Cerebellar cortex (tissue), 1 donor: ENCODE measurements around the gene TGM6.

Source experiments
- DNase-seq: peaks from one replicate; pipeline ENCODE4 v3.0.0-alpha.2; 2015; ENCODE audit warnings: low spot score

The TGM6 gene

GRCh38 chr20:2380601-2381000 is at the start of gene TGM6:
TGM6 (plus strand) TSS chr20:2380901; CDS start chr20:2380969, 68 bp downstream.
- DNase-seq, result no peak

- no peak for DNase-seq
Observed at GRCh38 chr20:2331106-2331505, 49.6 kb upstream of the TGM6 start.

DNA sequence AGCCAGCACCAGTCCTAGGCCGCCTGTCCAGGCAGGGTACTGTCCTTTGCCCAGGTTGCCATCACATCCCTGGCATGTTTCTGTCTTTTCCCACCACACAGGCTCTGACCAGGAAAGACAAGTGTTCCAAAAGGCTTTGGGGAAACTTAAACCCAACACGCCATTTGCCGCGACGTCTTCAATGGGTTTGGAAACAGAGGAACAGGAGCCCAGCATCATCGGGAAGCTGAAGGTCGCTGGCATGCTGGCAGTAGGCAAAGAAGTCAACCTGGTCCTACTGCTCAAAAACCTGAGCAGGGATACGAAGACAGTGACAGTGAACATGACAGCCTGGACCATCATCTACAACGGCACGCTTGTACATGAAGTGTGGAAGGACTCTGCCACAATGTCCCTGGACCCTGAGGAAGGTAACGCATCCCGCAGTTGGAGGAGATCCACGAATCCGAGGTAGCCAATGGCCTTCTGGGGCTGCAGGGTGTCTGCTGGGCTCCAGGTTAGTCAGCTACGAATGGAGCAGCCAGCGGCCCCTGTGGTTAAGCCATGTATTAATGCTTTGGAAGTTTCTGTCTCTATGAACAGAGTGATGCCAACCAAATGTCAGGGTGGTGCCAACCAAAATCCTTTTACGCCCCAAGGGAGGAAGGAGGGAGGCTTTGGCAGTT is 48.7 kb upstream of the TGM6 start:
- no peak for DNase-seq

GRCh38 chr20:2332711-2333110 is 48.0 kb upstream of the TGM6 start:
- no peak for DNase-seq

- DNase-seq, result no peak
Observed at GRCh38 chr20:2333821-2334220, 46.9 kb upstream of the TGM6 start.

- no peak for DNase-seq
Observed at GRCh38 chr20:2335096-2335870, 45.4 kb upstream of the TGM6 start.

DNA sequence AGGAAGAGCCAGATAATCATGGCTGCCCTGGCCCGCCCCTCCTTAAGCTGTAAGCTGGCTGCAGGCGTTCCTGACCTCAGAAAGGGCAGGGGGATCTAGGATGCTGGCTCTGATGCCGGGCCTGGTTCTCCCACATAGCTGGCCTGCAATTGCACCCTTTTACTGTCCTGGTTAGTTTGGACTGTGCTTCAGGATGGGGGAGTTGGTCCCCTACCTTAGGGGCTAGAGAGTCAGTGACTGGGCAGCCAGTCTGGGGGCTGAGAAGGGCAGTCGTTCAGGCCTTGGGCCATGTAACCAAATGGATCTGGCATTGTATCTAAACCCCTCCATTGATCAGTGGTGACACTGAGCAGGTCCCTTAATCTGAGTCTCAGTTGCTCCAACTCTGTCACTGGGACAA is 44.2 kb upstream of the TGM6 start:
- DNase-seq, result no peak

DNA sequence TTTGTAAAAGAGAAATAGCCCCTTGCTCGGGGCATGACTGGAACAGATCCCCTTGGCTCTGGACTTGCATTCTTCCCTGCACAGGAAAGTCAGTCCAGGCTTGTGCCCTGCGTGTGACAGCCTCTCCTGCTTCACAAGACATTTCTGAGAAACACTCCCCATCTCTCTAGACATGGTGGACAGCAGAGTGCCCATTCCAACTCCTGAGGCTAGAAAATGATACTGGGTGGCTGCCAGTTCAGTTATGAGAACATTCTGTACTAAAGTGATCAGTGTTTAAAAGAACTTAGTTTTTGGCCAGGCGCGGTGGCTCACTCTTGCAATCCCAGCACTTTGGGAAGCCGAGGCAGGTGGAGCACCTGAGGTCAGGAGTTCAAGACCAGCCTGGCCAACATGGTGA is 43.6 kb upstream of the TGM6 start:
- DNase-seq, result no peak

- DNase-seq, result no peak
Observed at GRCh38 chr20:2338411-2339066, 42.2 kb upstream of the TGM6 start.

GRCh38 chr20:2340136-2340535 is 40.6 kb upstream of the TGM6 start:
- no peak for DNase-seq

DNA sequence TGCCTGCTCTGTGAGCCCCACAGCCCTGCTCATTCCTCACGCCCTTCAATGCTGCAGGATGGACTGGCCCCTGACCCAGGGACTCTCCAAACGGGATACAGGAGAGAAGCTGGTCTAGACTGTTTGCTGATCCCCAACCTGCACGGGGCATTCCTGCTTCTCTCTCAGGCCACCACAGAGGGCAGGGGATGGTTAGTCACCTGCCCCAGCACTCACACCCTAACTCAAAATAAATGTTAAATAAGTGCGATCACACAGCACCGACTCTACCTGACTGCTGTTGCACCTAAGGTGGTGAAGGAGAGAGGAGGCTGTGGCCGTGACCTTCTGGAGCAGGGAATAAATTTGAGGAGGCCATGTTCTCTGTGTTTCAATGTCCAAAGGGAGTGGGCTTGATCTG is 39.9 kb upstream of the TGM6 start:
- DNase-seq, result no peak

- no peak for DNase-seq
Observed at GRCh38 chr20:2341336-2341735, 39.4 kb upstream of the TGM6 start.

- no peak for DNase-seq
Observed at GRCh38 chr20:2342243-2342642, 38.5 kb upstream of the TGM6 start.

GRCh38 chr20:2346188-2346587 is 34.5 kb upstream of the TGM6 start:
- no peak for DNase-seq

GRCh38 chr20:2348336-2348735 is 32.4 kb upstream of the TGM6 start:
- DNase-seq, result no peak

- no peak for DNase-seq
Observed at GRCh38 chr20:2349801-2350200, 30.9 kb upstream of the TGM6 start.

- no peak for DNase-seq
Observed at GRCh38 chr20:2350606-2351005, 30.1 kb upstream of the TGM6 start.

GRCh38 chr20:2353231-2353630 is 27.5 kb upstream of the TGM6 start:
- no peak for DNase-seq

- DNase-seq, result no peak
Observed at GRCh38 chr20:2357114-2357513, 23.6 kb upstream of the TGM6 start.

DNA sequence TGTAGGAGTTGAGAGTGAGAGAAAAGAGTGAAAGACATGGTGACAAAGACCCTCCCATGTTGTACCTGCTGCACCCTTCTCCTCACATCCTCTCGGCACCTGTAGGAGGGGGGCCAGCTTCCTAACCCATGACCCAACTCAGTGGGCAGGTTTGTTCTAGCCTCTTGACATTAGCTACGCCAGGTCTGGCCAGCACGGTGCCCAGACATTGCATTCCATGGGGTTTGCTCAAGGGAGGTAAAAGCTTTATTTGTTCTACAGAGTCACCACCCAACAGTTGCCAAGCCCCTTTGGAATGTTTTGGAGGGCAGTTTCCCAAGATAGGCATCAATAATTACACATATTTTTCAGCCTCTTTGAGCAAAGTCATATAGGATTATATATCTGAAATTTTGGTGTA is 22.7 kb upstream of the TGM6 start:
- DNase-seq, result no peak

DNA sequence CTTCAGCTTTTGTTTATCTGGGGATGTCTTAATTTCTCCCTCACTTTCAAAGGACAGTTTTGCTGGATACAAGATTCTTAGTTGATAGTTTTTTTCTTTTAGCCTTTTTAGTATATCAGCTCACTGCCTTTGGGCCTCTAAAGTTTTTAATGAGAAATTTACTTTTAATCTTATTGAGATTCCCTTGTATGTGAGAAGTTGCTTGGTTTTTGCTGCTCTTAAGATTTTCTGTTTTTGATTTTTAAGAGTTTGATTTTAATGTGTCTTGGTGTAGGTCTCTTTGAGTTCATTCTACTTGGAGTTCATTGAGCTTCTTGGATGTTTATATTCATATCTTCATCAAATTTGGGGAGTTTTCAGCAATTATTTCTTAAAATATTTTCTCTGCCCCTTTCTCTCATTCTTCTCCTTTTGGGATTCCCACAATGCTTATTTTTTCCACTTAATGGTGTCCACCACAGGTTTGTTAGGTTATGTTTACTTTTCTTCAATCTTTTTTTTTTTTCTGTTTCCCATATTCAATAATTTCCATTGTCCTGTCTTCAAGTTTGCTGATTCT is 19.6 kb upstream of the TGM6 start:
- DNase-seq, result no peak

DNA sequence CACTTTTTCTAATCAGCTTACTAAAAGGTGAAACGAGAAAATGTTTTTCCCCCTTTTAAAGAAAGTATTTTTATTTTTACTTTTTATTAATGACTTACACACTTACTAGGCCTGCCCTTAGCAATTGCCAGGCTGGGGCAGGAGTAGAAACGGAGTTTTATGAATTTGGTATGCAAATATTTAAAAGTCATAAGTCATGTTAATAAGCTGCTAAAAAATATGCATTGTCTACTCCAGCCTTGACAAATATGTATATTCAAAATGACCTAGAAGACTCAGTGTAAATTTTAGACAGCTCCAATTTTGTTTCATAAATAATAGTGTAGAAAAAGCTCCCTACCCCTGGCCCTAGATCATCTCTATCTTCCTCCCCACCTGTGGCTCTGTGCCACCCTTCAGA is 17.5 kb upstream of the TGM6 start:
- DNase-seq, result no peak

- DNase-seq, result no peak
Observed at GRCh38 chr20:2363587-2363986, 17.1 kb upstream of the TGM6 start.
